DND-41 (cell line): ENCODE measurements around the gene RAB8A.

Source experiments
- CTCF ChIP-seq: IDR thresholded peaks from 2 replicates; pipeline ENCODE4 v1.5.1; 2012; ENCODE audit warnings: borderline replicate concordance, low read length, moderate library complexity, mild to moderate bottlenecking; ENCODE audit not compliant: poor library complexity, severe bottlenecking; ENCODE audit errors: extremely low read depth
- EZH2 ChIP-seq: IDR thresholded peaks from 3 replicates; pipeline ENCODE4 v1.6.1; 2012; ENCODE audit warnings: borderline replicate concordance, low read depth, mild to moderate bottlenecking, moderate library complexity, low read length, inconsistent platforms; ENCODE audit not compliant: severe bottlenecking

- TF ChIP-seq CTCF (peak; percentile 7), EZH2 (no peak)
Measured at GRCh38 chr19:16117594-16118033, 5.9 kb downstream of the RAB8A start.
